Stomach (tissue), 9 donors: ENCODE data around the gene CUL5. TPM values are rescaled to one million over a fixed set of nuclear protein-coding genes. Genes with fewer than 3 reads are reported as not detected.
"Not testable (repeated sequence)": the region's sequence is repeated elsewhere in the genome, so short reads cannot be mapped to it uniquely, and the experiment has no call there.

ENCODE experiments used
- DNase-seq, 2 donors: peaks; one replicate each; pipeline versions ENCODE4 v3.0.0 to v3.0.0-alpha.2; 2013 to 2019
- H3K27ac ChIP-seq, 5 donors: fragments of 200-600 bp in 4 of 5; sonication (generic) in 4 of 5; one replicate each; pipeline ENCODE4 v1.5.1; 2013 to 2019; ENCODE audit warnings: mild to moderate bottlenecking in 1 of 5, moderate library complexity in 1 of 5
- H3K27me3 ChIP-seq, 3 donors: fragments of 200-600 bp; sonication (generic); one replicate each; pipeline ENCODE4 v1.5.1; 2017 to 2019; ENCODE audit warnings: mixed run types in 1 of 3
- H3K36me3 ChIP-seq, 4 donors: fragments of 200-600 bp; sonication (generic); 1 replicate in 3 of 4; 2 replicates in 1 of 4; pipeline ENCODE4 v1.5.1; 2016 to 2019
- H3K4me1 ChIP-seq, 4 donors: fragments of 200-600 bp; sonication (generic); one replicate each; pipeline ENCODE4 v1.5.1; 2016 to 2019
- H3K4me3 ChIP-seq, 4 donors: fragments of 200-600 bp; sonication (generic) in 3 of 4; one replicate each; pipeline ENCODE4 v1.5.1; 2016 to 2019; ENCODE audit warnings: mild to moderate bottlenecking in 1 of 4
- H3K9me3 ChIP-seq, 4 donors: fragments of 200-600 bp; sonication (generic); one replicate each; pipeline ENCODE4 v1.5.1; 2016 to 2019
- CTCF ChIP-seq, 7 experiments: fragments of 450-650 bp in 4 of 7; fragments of 200-600 bp in 3 of 7; sonication (generic) in 3 of 7; IDR thresholded peaks; one replicate each; pipeline ENCODE4 v1.5.1; 2016 to 2019; ENCODE audit warnings: antibody characterized with exemption in 7 of 7, control low read depth in 2 of 7, mild to moderate bottlenecking in 1 of 7
- EP300 ChIP-seq: sonication (generic); formaldehyde crosslinking; IDR thresholded peaks from one replicate; pipeline ENCODE4 v1.6.1; 2017; ENCODE audit warnings: antibody characterized with exemption
- POLR2A ChIP-seq, 4 donors: fragments of 450-650 bp; IDR thresholded peaks; one replicate each; pipeline ENCODE4 v1.6.1; 2016; ENCODE audit warnings: antibody characterized with exemption in 4 of 4, control low read depth in 2 of 4, mild to moderate bottlenecking in 1 of 4, moderate library complexity in 1 of 4
- POLR2AphosphoS5 ChIP-seq, 3 donors: sonication (generic); formaldehyde crosslinking; IDR thresholded peaks; one replicate each; pipeline ENCODE4 v1.6.1; 2016; ENCODE audit warnings: antibody characterized with exemption in 3 of 3
- WGBS, 5 donors: extraction: QIAGEN DNeasy Blood & Tissue Kit in 3 of 5; methylation state at CpG; one replicate each; pipeline versions ENCODE4 v1.1.5 to v1.1.7; 2013 to 2018; 5-methylcytosine and 5-hydroxymethylcytosine counted together
- intact Hi-C: fragments of 100-400 bp; cut with DNase I; formaldehyde crosslinking; loops from one replicate; pipeline ENCODE4 v1.15.1; 2023; ENCODE audit warnings: low total_unique reads
- polyA plus RNA-seq, 3 donors: library from polyadenylated mRNA; stranded (reverse); fragments of 200-250 nt; gene quantifications; one replicate each; pipeline ENCODE4 v1.2.3, GENCODE V29; 2013
- total RNA-seq, 5 donors: library from RNA; depleted of rRNA; stranded (reverse); fragments of >200 nt; gene quantifications; one replicate each; pipeline versions ENCODE4 v1.1.0 to v1.2.3, GENCODE V29; 2014 to 2016
- donor health status: healthy with polysubstance abuse.
- donor health status: Bipolar disorder and iron deficiency.
- donor health status: healthy.

CUL5 gene
- total and polyA plus RNA-seq, 8 donors: 5.0 to 98.0 (median 27.6) TPM

- WGBS, 5 donors: 12 to 28% (median 19%) methylated on average over 9 of the region's 9 CpGs
- DNase-seq: peak in 1 of 2 donors; percentile 55
- Histone ChIP-seq H3K27me3 (no peaks in the 10 kb centered on the region), H3K9me3 (no peaks in the 10 kb centered on the region), H3K36me3 (peaks cover 0 to 7% (median 2%) of the 10 kb centered on the region in 4 donors), H3K4me3 (peak overlapping the region; percentile 70 to 89 (median 81)), H3K4me1 (peaks cover 21 to 45% (median 41%) of the 10 kb centered on the region in 4 donors), H3K27ac (peak overlapping the region; percentile 59 to 96 (median 92))
- intact Hi-C loops: no loop called here
- no peak for TF ChIP-seq POLR2A (IDR thresholded peaks at IDR 0.05)
- no peak for TF ChIP-seq EP300
- no peak for TF ChIP-seq CTCF (IDR thresholded peaks at IDR 0.05)
- peak in 2 of 3 donors; percentile 13 for TF ChIP-seq POLR2AphosphoS5 (IDR thresholded peaks at IDR 0.05)
Measured at GRCh38 chr11:108122166-108122628, 113.5 kb downstream of the CUL5 start.

GRCh38 chr11:108125096-108125495 is 116.4 kb downstream of the CUL5 start:
- Histone ChIP-seq H3K4me1 (peaks cover 21 to 61% (median 41%) of the 10 kb centered on the region in 4 donors), H3K4me3 (no peak overlapping the region), H3K9me3 (no peaks in the 10 kb centered on the region), H3K36me3 (peaks cover 0 to 22% (median 14%) of the 10 kb centered on the region in 4 donors), H3K27me3 (no peaks in the 10 kb centered on the region), H3K27ac (no peak overlapping the region)
- DNase-seq: no peak
- intact Hi-C loops: no loop called here
- TF ChIP-seq POLR2AphosphoS5 (IDR thresholded peaks at IDR 0.05) (no peak), EP300 (no peak), CTCF (IDR thresholded peaks at IDR 0.05) (no peak), POLR2A (IDR thresholded peaks at IDR 0.05) (no peak)
- 71 to 82% (median 73%) methylated on average over 5 of the region's 5 CpGs for WGBS, 5 donors

DNA sequence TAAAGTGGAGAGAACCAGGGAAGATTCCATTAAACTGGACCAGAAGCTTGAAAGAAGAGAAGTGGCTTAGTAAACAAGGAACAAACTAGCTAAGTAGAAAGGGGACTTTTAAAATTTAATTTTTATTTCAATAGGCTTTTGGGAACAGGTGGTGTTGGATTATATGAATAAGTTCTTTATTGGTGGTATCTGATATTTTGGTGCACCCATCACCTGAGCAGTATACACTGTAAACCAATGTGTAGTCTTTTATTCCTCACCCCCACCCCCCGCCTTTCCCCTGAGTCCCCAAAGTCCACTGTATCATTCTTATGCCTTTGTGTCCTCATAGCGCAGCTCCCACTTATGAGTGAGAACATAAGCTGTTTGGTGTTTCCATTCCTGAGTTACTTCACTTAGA is 120.1 kb downstream of the CUL5 start:
- Histone ChIP-seq H3K4me3 (no peak overlapping the region), H3K27ac (no peak overlapping the region), H3K27me3 (no peaks in the 10 kb centered on the region), H3K4me1 (peaks cover 6 to 50% (median 18%) of the 10 kb centered on the region in 4 donors), H3K36me3 (peaks cover 0 to 40% (median 28%) of the 10 kb centered on the region in 4 donors), H3K9me3 (no peaks in the 10 kb centered on the region)
- 94 to 100% (median 98%) methylated on average over 2 of the region's 2 CpGs for WGBS, 5 donors
- no peak for DNase-seq
- intact Hi-C loops: no loop called here
- no peak for TF ChIP-seq POLR2A (IDR thresholded peaks at IDR 0.05)
- no peak for TF ChIP-seq EP300
- TF ChIP-seq CTCF (IDR thresholded peaks at IDR 0.05): no peak
- TF ChIP-seq POLR2AphosphoS5 (IDR thresholded peaks at IDR 0.05): no peak

- TF ChIP-seq POLR2A (IDR thresholded peaks at IDR 0.05) (no peak), CTCF (IDR thresholded peaks at IDR 0.05) (no peak), POLR2AphosphoS5 (IDR thresholded peaks at IDR 0.05) (no peak), EP300 (no peak)
- intact Hi-C loops: no loop called here
- 90 to 97% (median 94%) methylated on average over 1 of the region's 1 CpG for WGBS, 5 donors
Measured at GRCh38 chr11:108131993-108132392, 123.3 kb downstream of the CUL5 start.

DNA sequence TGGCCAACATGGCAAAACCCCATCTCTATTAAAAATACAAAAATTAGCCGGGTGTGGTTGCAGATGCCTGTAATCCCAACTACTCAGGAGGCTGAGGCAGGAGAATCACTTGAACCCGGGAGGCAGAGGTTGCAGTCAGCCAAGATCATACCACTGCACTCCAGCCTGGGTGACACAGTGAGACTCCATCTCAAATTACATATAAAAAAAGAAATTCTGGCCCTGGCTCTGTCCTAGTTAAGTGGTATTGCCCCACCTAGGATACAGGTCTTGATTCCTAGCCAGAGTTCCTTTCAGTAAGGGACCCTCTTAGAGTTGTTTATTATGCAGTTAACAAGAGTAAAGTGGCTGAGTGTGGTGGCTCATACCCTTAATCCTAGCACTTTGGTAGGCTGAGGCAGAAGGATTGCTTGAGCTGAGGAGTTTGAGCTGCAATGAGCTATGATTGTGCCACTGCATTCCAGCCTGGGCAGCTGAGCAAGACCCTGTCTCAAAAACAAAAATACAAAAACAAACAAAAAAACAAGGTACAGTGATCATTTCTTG is 124.4 kb downstream of the CUL5 start:
- intact Hi-C loops, H3K4me3 ChIP-seq, DNase-seq, H3K27me3 ChIP-seq, H3K9me3 ChIP-seq, H3K27ac ChIP-seq: not testable (repeated sequence)
- H3K36me3 ChIP-seq: peaks cover 5 to 66% (median 51%) of the 10 kb centered on the region in 4 donors
- peaks cover 0 to 32% (median 5%) of the 10 kb centered on the region in 4 donors for H3K4me1 ChIP-seq
- WGBS, 5 donors: 93 to 100% (median 97%) methylated on average over 2 of the region's 2 CpGs

More at GRCh38 chr11:108131993-108132392, 123.3 kb downstream of the CUL5 start:
- Histone ChIP-seq H3K9me3 (no peaks in the 10 kb centered on the region), H3K27me3 (no peaks in the 10 kb centered on the region), H3K4me3 (no peak overlapping the region), H3K4me1 (peaks cover 0 to 43% (median 5%) of the 10 kb centered on the region in 4 donors), H3K27ac (no peak overlapping the region), H3K36me3 (peaks cover 0 to 62% (median 48%) of the 10 kb centered on the region in 4 donors)
- DNase-seq: no peak
